K562 (cell line): ENCODE measurements around the gene IGLL1.

ENCODE experiments used
- CTCF ChIP-seq, 3 experiments: IDR thresholded peaks in 2 of 3; conservative IDR thresholded peaks in 1 of 3; 2 replicates each; pipeline ENCODE4 v1.5.1; 2011 to 2012; ENCODE audit warnings: low read length in 3 of 3, mild to moderate bottlenecking in 3 of 3, control low read depth in 2 of 3, improper control_type of control experiment in 1 of 3, inconsistent platforms in 1 of 3, low read depth in 1 of 3, mixed read lengths in 1 of 3, moderate library complexity in 1 of 3; ENCODE audit not compliant: insufficient read depth in 2 of 3
- NRF1 ChIP-seq, 2 experiments: fragments of 450-650 bp; IDR thresholded peaks in 1 of 2; conservative IDR thresholded peaks in 1 of 2; 2 replicates each; pipeline ENCODE4 v1.6.1; 2014; ENCODE audit warnings: mild to moderate bottlenecking in 2 of 2
- POLR2AphosphoS5 ChIP-seq: IDR thresholded peaks from 2 replicates; pipeline ENCODE4 v1.6.1; 2011; ENCODE audit warnings: mild to moderate bottlenecking, low read depth, low read length, moderate library complexity; ENCODE audit not compliant: control insufficient read depth, insufficient read depth
- SP1 ChIP-seq: sonication (generic); formaldehyde crosslinking; IDR thresholded peaks from 2 replicates; pipeline ENCODE4 v1.8.1; 2022; ENCODE audit warnings: mild to moderate bottlenecking, missing genetic modification reagents
- TF ChIP-seq, protein P1 (sequence below): sonication (generic); formaldehyde crosslinking; IDR thresholded peaks from 2 replicates; pipeline ENCODE4 v1.9.0; 2022; ENCODE audit warnings: mild to moderate bottlenecking, missing genetic modification reagents

- TF ChIP-seq NRF1 (conservative IDR thresholded peaks at IDR 0.05 in 1 of 2, IDR thresholded peaks at IDR 0.05 in 1 of 2) = no peak
- TF ChIP-seq, protein P1, sequence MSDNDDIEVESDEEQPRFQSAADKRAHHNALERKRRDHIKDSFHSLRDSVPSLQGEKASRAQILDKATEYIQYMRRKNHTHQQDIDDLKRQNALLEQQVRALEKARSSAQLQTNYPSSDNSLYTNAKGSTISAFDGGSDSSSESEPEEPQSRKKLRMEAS (CRISPR knock-in tag) = no peak
- no peak for TF ChIP-seq SP1 (CRISPR knock-in tag)
- TF ChIP-seq POLR2AphosphoS5 = no peak
- no peak for TF ChIP-seq CTCF (IDR thresholded peaks at IDR 0.05 in 2 of 3, conservative IDR thresholded peaks at IDR 0.05 in 1 of 3; ENCODE audit: insufficient read depth in 2 of 3, low read depth in 1 of 3, low read length in 3 of 3)
Measured at GRCh38 chr22:23526596-23527316, 53.3 kb downstream of the IGLL1 start.
